ENCODE data around the gene TNIP1. TPM values are rescaled to one million over a fixed set of nuclear protein-coding genes. Genes with fewer than 3 reads are reported as not detected.

Gene TNIP1
- total and polyA plus RNA-seq, 2 experiments from 2014 or later, result 57.0 to 64.6 TPM

- 86% methylated on average over 2 of the region's 2 CpGs for WGBS (ENCODE audit: low lambda C conversion rate, missing lambda C conversion rate)
- TF ChIP-seq EZH2phosphoT487 (IDR thresholded peaks at IDR 0.05; ENCODE audit: low read depth, severe bottlenecking, unreplicated experiment) (no peak), EZH2 (IDR thresholded peaks at IDR 0.05; ENCODE audit: borderline replicate concordance) (no peak)
- TF ChIP-seq, protein P1, sequence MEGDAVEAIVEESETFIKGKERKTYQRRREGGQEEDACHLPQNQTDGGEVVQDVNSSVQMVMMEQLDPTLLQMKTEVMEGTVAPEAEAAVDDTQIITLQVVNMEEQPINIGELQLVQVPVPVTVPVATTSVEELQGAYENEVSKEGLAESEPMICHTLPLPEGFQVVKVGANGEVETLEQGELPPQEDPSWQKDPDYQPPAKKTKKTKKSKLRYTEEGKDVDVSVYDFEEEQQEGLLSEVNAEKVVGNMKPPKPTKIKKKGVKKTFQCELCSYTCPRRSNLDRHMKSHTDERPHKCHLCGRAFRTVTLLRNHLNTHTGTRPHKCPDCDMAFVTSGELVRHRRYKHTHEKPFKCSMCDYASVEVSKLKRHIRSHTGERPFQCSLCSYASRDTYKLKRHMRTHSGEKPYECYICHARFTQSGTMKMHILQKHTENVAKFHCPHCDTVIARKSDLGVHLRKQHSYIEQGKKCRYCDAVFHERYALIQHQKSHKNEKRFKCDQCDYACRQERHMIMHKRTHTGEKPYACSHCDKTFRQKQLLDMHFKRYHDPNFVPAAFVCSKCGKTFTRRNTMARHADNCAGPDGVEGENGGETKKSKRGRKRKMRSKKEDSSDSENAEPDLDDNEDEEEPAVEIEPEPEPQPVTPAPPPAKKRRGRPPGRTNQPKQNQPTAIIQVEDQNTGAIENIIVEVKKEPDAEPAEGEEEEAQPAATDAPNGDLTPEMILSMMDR (IDR thresholded peaks at IDR 0.05; ENCODE audit: poor library complexity), result no peak
- no peak for DNase-seq (ENCODE audit: low spot score)
- H3K27ac ChIP-seq, result no peak overlapping the region
- H3K36me3 ChIP-seq (replicated peaks; ENCODE audit: insufficient read depth, low read depth), result no peaks in the 10 kb centered on the region
- no peak overlapping the region for H3K4me2 ChIP-seq
- H3K9me2 ChIP-seq (replicated peaks; ENCODE audit: insufficient read depth), result no peaks in the 10 kb centered on the region
- no peaks in the 10 kb centered on the region for H3K9me3 ChIP-seq (ENCODE audit: low read depth)
- H2AFZ ChIP-seq, result no peak overlapping the region
- H3K4me3 ChIP-seq, result no peak overlapping the region
- no peaks in the 10 kb centered on the region for H3K4me1 ChIP-seq (ENCODE audit: insufficient read depth)
- no peaks in the 10 kb centered on the region for H3K27me3 ChIP-seq
- no peaks in the 10 kb centered on the region for H3K79me2 ChIP-seq
- no peaks in the 10 kb centered on the region for H4K20me1 ChIP-seq (ENCODE audit: insufficient read depth, poor library complexity, severe bottlenecking)
Observed at GRCh38 chr5:151019331-151019730, 61.5 kb downstream of the TNIP1 start.

- H3K79me2 ChIP-seq, result no peaks in the 10 kb centered on the region
- no peak overlapping the region for H3K4me2 ChIP-seq
- H3K4me1 ChIP-seq (ENCODE audit: insufficient read depth), result no peaks in the 10 kb centered on the region
- 94% methylated on average over 2 of the region's 2 CpGs for WGBS (ENCODE audit: low lambda C conversion rate, missing lambda C conversion rate)
- no peaks in the 10 kb centered on the region for H3K36me3 ChIP-seq (replicated peaks; ENCODE audit: insufficient read depth, low read depth)
- DNase-seq (ENCODE audit: low spot score), result no peak
- TF ChIP-seq EZH2phosphoT487 (IDR thresholded peaks at IDR 0.05; ENCODE audit: low read depth, severe bottlenecking, unreplicated experiment) (no peak), EZH2 (IDR thresholded peaks at IDR 0.05; ENCODE audit: borderline replicate concordance) (no peak)
- TF ChIP-seq, protein P1 (IDR thresholded peaks at IDR 0.05; ENCODE audit: poor library complexity), result no peak
- H3K27me3 ChIP-seq, result no peaks in the 10 kb centered on the region
- no peaks in the 10 kb centered on the region for H3K9me3 ChIP-seq (ENCODE audit: low read depth)
- no peak overlapping the region for H3K4me3 ChIP-seq
- H3K9me2 ChIP-seq (replicated peaks; ENCODE audit: insufficient read depth), result no peaks in the 10 kb centered on the region
- no peaks in the 10 kb centered on the region for H4K20me1 ChIP-seq (ENCODE audit: insufficient read depth, poor library complexity, severe bottlenecking)
- no peak overlapping the region for H2AFZ ChIP-seq
- H3K27ac ChIP-seq, result no peak overlapping the region
Observed at GRCh38 chr5:151018846-151019245, 62.0 kb downstream of the TNIP1 start.

DNA sequence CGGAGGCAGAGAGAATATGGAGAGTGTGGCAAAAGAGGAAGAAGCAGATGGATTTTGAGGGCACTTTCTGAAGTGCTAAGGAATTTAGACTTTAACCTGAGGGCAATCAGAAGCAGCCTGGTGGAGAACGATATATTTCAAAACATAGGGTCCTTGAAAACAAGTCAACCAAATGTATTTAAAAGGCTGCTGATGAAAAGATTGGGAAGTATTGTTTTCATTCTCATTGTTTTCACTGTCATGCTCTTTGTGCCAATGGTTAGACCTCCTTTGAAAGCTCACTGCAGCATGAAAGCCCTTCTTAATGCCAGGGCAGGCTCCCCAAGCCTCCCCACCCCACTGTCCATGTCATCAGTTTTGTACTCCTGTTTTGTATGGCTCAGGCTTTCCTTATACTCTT is 62.9 kb downstream of the TNIP1 start:
- TF ChIP-seq EZH2 (IDR thresholded peaks at IDR 0.05; ENCODE audit: borderline replicate concordance) (no peak), EZH2phosphoT487 (IDR thresholded peaks at IDR 0.05; ENCODE audit: low read depth, severe bottlenecking, unreplicated experiment) (no peak)
- TF ChIP-seq, protein P1 (IDR thresholded peaks at IDR 0.05; ENCODE audit: poor library complexity), result no peak
- Histone ChIP-seq H3K27me3 (no peaks in the 10 kb centered on the region), H3K79me2 (no peaks in the 10 kb centered on the region), H3K4me1 (ENCODE audit: insufficient read depth) (no peaks in the 10 kb centered on the region), H3K4me2 (no peak overlapping the region), H3K27ac (no peak overlapping the region), H3K9me2 (replicated peaks; ENCODE audit: insufficient read depth) (no peaks in the 10 kb centered on the region), H3K36me3 (replicated peaks; ENCODE audit: insufficient read depth, low read depth) (no peaks in the 10 kb centered on the region), H4K20me1 (ENCODE audit: insufficient read depth, poor library complexity, severe bottlenecking) (no peaks in the 10 kb centered on the region), H3K4me3 (no peak overlapping the region), H2AFZ (no peak overlapping the region), H3K9me3 (ENCODE audit: low read depth) (no peaks in the 10 kb centered on the region)
- DNase-seq (ENCODE audit: low spot score), result no peak
- WGBS (ENCODE audit: low lambda C conversion rate, missing lambda C conversion rate), result 81% methylated on average over 2 of the region's 2 CpGs

DNA sequence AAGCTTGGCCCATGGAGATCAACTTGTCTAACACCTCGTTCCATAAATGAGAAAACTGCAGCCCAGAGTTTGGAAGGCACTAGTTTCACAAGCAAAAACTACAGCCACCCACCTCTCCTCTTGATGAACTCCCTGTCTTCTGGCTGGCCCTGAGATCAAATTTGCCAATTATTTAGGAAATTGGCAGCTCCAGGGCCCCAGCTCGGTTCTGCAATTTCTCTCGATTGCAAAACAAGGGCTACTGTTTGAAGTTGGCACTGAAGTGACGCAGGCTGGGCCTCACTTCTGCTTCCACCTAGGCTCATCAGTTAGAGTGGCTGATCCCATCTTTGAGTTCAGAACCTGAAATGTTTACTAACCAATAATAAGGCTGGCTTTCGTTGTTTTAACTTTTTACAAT is 64.1 kb downstream of the TNIP1 start:
- TF ChIP-seq EZH2 (IDR thresholded peaks at IDR 0.05; ENCODE audit: borderline replicate concordance) (no peak), EZH2phosphoT487 (IDR thresholded peaks at IDR 0.05; ENCODE audit: low read depth, severe bottlenecking, unreplicated experiment) (no peak)
- TF ChIP-seq, protein P1 (IDR thresholded peaks at IDR 0.05; ENCODE audit: poor library complexity), result no peak
- no peaks in the 10 kb centered on the region for H4K20me1 ChIP-seq (ENCODE audit: insufficient read depth, poor library complexity, severe bottlenecking)
- H3K36me3 ChIP-seq (replicated peaks; ENCODE audit: insufficient read depth, low read depth), result no peaks in the 10 kb centered on the region
- WGBS (ENCODE audit: low lambda C conversion rate, missing lambda C conversion rate), result 84% methylated on average over 5 of the region's 5 CpGs
- H3K9me2 ChIP-seq (replicated peaks; ENCODE audit: insufficient read depth), result no peaks in the 10 kb centered on the region
- H3K27me3 ChIP-seq, result no peaks in the 10 kb centered on the region
- no peak overlapping the region for H2AFZ ChIP-seq
- H3K79me2 ChIP-seq, result no peaks in the 10 kb centered on the region
- H3K4me2 ChIP-seq, result no peak overlapping the region
- H3K4me3 ChIP-seq, result no peak overlapping the region
- H3K9me3 ChIP-seq (ENCODE audit: low read depth), result no peaks in the 10 kb centered on the region
- no peak overlapping the region for H3K27ac ChIP-seq
- DNase-seq (ENCODE audit: low spot score), result no peak
- no peaks in the 10 kb centered on the region for H3K4me1 ChIP-seq (ENCODE audit: insufficient read depth)
